HPDE6-E6E7 (cell line): Measurements from ENCODE around the gene DCANP1.

Experiments used
- DNase-seq: peaks from one replicate; pipeline ENCODE4 v3.0.0; 2011; ENCODE audit warnings: missing footprints; ENCODE audit errors: extremely low spot score

The DCANP1 gene

DNA sequence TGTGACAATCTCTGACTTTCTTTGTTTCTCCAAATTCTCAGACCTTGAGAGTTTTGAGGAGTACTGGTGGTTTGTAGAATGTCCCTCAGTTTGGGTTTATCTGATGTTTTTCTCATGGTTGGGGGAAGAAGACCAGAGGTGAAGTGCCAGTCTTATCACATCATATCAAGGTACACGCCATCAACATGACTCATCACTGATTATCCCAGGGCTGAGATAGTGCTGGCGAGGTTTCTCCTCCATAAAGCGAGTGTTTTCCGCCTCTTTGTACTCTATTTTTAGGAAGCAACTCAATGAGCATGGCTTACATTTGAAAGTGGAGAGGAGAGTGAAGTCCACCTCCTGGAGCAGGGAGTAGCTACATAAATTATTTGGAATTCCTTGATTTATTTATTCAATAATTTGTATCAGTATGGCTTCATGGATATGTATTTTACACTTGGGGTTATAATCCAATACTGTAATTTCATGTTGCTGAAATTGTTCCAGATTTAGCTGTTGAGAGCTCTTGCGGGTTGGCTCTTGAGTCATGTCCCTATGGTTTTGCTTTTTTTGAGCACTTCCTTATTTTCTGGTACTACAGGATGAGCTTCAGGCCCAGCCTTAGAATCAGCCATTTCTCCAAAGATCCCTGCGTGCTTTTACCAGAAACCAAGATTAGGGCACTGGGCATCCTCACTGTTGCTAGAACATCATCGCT, 23.9 kb downstream of the DCANP1 start:
- DNase-seq, result no peak

DNA sequence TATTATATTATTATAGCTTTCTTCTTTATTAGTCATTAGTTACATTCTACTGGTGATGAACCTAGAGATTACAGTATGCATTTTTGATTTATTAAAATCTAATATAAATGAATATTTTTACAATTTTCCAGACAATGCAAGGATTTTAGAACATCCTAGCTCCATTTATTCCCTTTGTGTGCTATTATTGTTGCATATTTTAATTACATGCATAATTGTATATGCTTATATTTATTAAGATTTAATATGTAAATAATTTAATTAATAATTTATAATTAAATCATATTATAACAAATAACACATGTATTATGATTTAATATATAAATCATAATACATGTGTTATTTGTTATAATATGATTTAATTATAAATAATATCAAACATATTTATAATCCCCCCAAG, 24.7 kb downstream of the DCANP1 start:
- DNase-seq, result no peak

DNA sequence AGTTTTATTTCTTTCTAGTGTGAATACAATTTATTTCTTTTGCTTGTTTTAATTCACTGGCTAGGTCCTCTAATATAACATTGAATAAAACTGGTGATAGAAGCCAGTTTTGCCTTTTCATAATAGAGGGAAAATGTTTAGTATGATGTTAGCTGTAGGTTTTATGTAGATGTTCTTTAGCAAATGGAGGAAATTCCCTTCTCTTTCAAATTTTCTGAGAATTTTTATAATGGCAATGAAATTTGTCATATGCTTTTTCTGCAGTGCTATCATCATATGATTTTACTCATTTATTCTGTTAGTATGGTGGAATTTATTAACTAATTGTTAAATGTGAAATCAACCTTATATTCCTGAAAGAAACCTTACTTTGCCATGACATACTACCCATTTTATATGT, 30.1 kb downstream of the DCANP1 start:
- no peak for DNase-seq

DNA sequence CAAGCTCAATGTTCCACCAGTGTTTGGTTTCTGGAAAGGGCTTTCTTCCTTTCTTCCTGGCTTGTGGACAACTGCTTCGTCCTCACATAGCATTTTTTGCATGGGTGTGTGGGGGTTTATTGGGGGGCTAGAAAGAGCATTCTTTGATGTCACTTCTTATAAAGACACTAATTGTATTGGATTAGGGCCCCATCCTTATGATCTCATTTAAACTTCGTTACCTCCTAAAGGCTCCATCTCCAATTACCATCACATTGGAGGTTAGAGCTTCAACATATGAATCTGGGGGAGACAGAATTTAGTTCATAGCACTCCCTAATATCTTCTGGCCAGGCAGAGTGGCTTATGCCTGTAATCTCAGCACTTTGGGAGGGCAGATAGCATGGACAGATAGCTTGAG, 42.1 kb downstream of the DCANP1 start:
- no peak for DNase-seq

DNA sequence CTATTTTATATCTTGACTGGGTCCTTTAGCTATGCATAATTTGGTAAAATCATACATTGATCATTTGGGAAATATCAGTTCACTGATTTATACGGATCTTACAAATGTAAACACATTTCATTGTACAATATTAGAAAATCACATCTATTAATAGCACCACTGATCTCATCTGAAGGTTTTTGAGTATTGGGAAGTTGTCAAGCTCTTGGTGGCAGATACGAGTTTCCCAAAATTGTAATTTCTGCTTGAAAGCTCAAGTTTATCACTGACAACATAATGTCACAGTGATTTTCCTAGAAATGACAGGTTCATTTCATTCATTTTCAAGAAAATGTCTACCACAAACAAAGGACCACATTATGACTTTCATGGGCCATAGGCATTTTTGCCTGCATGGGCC, 45.1 kb downstream of the DCANP1 start:
- DNase-seq, result no peak

DNA sequence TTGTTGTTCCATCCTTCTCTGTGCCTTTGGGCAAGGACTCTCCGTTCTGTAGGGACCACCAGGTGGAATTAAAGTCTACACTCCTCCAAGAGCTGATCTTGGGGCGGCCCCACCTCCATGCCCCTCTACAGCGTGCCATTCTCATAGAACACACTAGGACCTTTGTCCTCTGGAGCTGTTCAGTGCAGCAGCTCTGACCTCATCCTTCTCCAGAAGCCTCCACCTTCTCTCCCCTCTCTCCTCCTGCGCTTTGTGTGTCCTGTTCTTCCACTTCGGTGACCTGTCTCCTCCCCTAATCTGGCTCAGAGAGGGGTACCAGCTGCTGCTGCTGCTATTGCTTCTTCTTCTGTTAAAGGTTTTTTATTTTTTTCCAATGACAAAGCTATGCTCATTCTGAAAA, 46.3 kb downstream of the DCANP1 start:
- DNase-seq, result no peak

DNA sequence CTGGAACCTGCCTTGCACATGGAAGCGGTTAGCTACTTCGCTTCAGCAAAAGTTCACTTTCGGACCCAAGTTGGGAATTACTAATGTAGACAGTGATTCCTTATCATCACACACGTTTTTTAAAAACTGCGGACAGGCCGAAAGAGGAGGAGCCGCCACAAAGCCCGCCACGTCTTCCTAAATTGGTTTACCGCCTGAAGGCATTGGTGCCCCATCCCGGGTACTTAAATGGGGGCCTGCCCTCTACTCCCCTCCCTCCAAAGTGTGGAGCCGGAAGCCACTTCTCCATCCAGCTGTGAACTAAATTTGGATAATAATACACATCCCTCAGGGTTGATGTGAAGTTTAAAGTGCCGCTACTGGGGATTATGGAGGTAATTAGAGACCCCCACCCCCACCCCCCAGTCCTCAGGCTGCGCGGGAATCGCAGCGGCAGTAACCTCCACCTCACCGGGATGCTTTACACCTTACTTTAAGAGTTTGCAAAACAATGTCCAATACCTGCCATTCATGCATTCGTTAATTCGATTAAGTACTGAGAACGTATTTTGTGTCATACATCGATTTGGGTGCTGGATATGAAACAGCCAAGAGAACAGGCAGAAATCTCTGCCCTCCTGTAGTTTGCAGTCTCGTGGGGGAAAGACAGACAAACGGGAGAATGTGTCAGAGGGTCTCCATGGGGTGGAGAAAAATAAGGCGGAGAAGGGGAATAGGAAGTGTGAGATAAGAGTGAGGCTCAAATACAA, 47.2 kb downstream of the DCANP1 start:
- DNase-seq, result no peak

DNA sequence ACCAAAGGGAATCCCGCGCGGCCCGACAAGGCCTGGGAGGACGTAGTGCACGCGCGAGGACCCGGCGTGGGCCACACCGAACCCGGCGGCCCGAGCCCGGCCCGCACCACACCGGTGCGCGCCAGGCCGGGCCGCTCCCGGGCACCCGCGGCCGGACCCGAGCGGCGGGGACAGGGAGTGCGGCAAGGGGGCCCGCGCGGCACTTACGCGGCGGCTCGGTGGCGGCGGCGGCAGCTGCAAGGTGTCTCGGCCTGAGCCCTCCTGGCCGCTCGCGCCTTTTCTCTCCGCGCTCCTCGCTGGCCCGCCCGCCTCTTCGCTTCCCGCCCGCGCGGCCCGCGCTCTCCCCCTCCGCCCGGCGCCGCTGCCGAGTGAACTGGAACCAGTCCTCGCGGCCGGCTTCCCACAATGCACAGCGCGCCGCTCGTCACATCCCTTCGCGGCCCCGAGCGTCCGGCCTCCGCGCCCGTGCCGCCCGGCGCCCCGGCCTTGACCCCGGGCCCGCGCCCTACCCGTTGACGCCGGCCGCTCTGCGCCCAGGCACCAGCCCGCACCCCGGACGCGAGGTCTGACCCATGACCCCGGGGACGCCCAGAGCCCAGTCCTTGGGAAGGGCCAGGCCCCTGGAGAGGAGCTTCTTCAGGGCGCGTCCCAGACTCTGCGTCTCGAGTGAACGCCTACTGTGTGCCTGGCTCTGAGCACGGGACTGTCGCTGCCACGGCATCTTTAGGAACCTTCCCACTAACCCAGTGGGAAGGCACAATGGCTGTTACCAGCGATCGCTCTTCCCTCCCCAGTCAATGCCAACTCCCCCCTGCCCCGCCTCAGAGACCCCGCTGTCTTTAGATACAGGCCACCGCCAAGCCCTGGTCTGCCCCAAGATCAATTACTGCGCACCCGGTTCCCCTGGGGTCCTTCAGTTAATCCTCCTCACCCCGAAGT, 48.0 kb downstream of the DCANP1 start, which contains the start of gene MACROH2A1:
Gene MACROH2A1 (minus strand): TSS at position 377 of the 939 bp plus-strand sequence. CDS start 10,138 bp downstream, outside the sequence.
- DNase-seq, result no peak

DNA sequence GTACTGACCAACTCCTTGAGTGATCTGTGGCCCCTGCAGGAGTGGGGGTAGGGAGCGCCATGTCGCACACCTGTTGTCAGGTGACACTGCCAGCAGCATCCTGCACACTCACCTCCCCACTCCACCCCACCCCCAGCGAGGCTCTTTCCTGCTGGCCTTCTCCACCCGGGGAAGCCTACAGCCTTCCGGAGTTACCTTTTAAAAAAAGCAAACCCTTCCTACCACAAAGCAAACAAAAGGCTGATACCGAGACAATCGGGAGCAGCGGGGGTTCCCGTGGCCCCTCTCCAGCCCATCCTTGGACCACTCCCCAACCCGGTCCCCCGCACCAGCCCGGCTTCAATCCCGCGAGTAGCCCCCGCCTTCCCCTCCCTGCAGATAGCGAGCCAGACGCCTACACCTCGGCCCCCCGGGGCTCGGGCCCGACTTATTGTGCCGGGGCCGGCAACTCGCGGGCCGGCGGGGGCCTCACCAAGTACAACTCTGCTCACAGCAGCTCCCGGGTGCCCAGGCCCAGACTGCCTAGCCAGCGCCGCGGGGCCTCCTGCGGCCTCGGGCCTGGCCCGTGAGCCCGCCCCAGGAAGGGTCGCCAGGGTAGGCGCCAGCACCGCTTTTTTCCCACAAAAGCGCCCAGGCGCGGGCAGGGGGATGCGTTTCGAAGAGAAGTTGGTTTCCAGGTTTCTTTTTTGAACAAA, 48.8 kb downstream of the DCANP1 start:
- no peak for DNase-seq

DNA sequence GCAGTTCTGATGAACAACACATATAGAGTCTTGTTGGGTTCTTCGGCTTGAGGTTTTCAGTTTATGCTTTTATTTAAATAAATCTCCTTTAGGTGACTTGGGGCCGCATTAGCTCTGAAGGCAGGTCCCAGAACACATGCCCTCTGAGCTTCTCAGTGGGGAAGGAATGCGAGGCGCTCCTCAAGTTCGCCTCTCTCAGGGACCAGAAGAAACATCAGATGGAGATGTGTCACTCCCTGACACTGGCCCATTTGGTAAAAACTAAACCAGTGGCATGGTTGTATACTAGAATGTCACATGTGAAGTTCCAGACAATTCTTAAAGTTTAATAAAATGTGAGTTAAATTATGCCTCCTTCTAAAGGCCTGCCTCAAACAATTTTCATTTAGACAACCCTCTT, 50.1 kb downstream of the DCANP1 start:
- DNase-seq, result no peak

DNA sequence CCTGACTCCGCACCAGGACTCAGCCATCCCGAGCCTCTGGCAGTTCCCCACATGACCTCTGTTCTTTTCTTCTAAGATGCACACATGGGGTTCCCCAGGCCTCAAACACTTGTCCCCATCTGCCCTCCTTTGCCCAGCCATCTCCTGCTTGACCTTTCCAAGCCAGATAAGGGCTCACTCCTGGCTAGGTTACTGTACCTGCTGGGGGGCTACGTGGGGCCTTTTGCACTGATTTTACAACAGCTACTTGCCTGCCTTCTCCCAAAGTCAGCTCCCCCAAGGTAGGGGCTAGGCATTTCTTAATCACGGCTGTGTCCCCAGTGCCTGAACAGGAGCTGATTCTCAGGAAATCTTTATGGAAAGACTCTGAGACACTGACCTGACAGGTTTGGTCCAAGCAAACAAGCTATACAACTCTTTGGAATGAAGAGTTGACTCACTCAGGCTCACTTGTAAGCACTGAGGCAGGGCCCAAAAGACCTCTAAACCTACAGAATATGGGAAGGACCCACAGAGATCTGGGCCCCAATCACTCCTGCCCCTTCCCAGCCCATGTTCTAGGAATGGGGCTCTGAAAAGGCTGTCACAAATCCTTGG, 50.6 kb downstream of the DCANP1 start:
- DNase-seq, result no peak

DNA sequence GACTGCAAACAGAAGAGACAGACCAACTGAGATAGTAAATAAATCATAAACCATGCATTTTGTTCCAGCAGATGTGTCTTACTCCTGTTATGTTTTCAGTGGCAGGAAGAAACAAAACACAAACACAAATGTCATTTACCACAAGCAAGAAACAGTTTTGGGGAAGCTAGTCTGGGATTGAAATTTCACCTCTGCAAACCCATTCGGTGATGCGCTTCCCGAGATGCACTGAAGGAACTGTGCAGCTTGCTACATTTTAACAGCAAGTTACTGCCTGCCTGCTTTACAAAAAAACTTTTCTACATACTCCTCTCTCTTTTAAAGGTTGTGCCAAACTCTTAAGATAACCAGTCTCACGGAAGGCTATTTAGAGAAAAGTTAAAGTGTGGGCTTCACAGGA, 51.3 kb downstream of the DCANP1 start:
- DNase-seq, result no peak

DNA sequence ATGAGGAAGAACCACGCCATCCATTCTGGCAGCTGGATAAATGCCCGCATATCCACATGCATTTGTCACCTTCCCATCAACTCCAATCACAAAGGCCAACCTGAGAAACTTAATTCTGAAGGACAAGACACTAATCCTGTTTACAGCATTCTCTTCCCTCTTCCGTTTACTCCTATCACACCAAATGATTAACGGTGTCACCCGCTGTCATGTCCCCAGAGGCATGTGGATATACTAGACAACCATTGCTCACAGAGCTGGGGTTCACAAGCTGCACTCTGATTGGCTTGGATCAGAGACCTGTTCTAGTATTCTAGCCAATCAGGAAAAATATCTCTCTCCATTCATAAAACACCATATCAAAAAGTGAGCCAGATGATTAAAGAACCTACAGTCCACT, 51.7 kb downstream of the DCANP1 start:
- no peak for DNase-seq
